ENCODE measurements around the gene TAF1C. TPM values are rescaled to one million over a fixed set of nuclear protein-coding genes. Genes with fewer than 3 reads are reported as not detected.
A peak's percentile ranks its signal among the peaks of the same experiment; 100 is the strongest.

The TAF1C gene
- total and polyA plus RNA-seq, 7 donors = 5.4 to 49.0 (median 20.7) TPM

- Histone ChIP-seq H3K9me3 (no peaks in the 10 kb centered on the region), H3K27ac (peak overlapping the region in 2 of 4 donors; percentile 17 to 21), H3K4me1 (peaks cover 0 to 23% (median 12%) of the 10 kb centered on the region in 4 donors), H3K4me3 (no peak overlapping the region), H3K27me3 (no peaks in the 10 kb centered on the region), H3K36me3 (peaks cover 0 to 56% (median 42%) of the 10 kb centered on the region in 4 donors)
- TF ChIP-seq POLR2AphosphoS5 (IDR thresholded peaks at IDR 0.05) (no peak), EP300 (IDR thresholded peaks at IDR 0.05) (no peak), POLR2A (IDR thresholded peaks at IDR 0.05) (no peak)
- TF ChIP-seq, protein P1, sequence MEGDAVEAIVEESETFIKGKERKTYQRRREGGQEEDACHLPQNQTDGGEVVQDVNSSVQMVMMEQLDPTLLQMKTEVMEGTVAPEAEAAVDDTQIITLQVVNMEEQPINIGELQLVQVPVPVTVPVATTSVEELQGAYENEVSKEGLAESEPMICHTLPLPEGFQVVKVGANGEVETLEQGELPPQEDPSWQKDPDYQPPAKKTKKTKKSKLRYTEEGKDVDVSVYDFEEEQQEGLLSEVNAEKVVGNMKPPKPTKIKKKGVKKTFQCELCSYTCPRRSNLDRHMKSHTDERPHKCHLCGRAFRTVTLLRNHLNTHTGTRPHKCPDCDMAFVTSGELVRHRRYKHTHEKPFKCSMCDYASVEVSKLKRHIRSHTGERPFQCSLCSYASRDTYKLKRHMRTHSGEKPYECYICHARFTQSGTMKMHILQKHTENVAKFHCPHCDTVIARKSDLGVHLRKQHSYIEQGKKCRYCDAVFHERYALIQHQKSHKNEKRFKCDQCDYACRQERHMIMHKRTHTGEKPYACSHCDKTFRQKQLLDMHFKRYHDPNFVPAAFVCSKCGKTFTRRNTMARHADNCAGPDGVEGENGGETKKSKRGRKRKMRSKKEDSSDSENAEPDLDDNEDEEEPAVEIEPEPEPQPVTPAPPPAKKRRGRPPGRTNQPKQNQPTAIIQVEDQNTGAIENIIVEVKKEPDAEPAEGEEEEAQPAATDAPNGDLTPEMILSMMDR (IDR thresholded peaks at IDR 0.05) = no peak
- intact Hi-C loops (cut with DNase I) = loop anchor here (10.0 kb wide), 3 partner anchors 301 to 431 kb away; partner anchors contain the start of gene COTL1
- no peak for DNase-seq
- 88 to 91% methylated on average over 11 of the region's 11 CpGs for WGBS, 2 donors
Measured at GRCh38 chr16:84183911-84184591, 2.8 kb downstream of the TAF1C start.

- Histone ChIP-seq H3K27me3 (no peaks in the 10 kb centered on the region), H3K9me3 (no peaks in the 10 kb centered on the region), H3K27ac (no peak overlapping the region), H3K4me1 (peaks cover 0 to 23% (median 13%) of the 10 kb centered on the region in 4 donors), H3K4me3 (no peak overlapping the region), H3K36me3 (peaks cover 4 to 61% (median 42%) of the 10 kb centered on the region in 4 donors)
- 94 to 95% methylated on average over 5 of the region's 5 CpGs for WGBS, 2 donors
- no peak for DNase-seq
- intact Hi-C loops (cut with DNase I) = loop anchor here (10.0 kb wide), 3 partner anchors 301 to 431 kb away; partner anchors contain the start of gene COTL1
- TF ChIP-seq POLR2AphosphoS5 (IDR thresholded peaks at IDR 0.05) (no peak), POLR2A (IDR thresholded peaks at IDR 0.05) (no peak), EP300 (IDR thresholded peaks at IDR 0.05) (no peak)
- TF ChIP-seq, protein P1 (IDR thresholded peaks at IDR 0.05) = no peak
Measured at GRCh38 chr16:84183572-84183875, 3.3 kb downstream of the TAF1C start.

DNA sequence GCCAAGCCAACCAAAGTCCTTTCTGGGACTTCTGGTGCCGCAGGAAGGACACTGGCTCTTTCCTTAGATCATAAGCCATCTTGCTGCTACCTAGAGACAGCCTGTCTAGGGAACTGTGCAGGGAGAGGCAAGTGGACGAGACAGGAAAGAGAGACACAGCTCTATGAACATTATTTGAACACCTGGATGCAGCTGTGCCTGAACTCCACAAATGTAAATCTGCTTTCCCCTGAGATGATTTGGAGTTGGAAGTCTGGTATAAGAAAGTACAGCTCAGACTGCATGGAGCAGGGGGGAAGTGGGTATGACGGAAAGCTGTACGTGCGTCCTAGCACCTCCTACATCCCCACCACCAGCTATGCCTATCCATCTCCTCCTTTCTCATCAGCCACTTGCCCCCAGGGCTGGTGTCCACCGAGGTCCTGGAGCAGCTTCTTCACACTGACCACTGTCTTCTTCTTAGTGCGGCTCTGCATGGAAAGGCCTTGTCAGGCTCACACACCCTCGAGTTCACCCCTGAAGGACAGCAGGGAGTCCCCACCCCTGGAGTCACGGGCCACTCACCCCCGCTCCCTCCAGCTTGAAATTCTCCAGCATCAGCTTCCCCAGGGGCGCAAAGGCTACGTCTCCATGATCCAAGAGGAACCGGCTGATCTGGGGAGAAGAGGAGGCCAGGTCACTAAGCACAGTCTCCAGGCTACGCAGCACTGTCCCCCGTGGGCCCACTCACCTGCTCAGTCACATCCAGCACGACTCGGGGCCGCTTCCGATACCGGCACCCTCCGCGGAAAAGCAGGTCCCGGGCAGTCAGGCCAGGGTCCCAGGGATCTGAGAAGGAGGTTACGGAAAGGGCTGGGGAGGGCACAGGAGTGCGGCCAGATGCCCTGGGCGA, 3.9 kb downstream of the TAF1C start:
- H3K4me3 ChIP-seq = no peak overlapping the region
- peaks cover 5 to 63% (median 42%) of the 10 kb centered on the region in 4 donors for H3K36me3 ChIP-seq
- no peaks in the 10 kb centered on the region for H3K27me3 ChIP-seq
- intact Hi-C loops (cut with DNase I) = loop anchor here (10.0 kb wide), 3 partner anchors 302 to 432 kb away; partner anchors contain the start of gene COTL1
- 95 to 97% methylated on average over 26 of the region's 26 CpGs for WGBS, 2 donors
- no peak for TF ChIP-seq POLR2A (IDR thresholded peaks at IDR 0.05)
- TF ChIP-seq POLR2AphosphoS5 (IDR thresholded peaks at IDR 0.05) = no peak
- TF ChIP-seq, protein P1 (IDR thresholded peaks at IDR 0.05) = no peak
- no peak for TF ChIP-seq EP300 (IDR thresholded peaks at IDR 0.05)
- H3K27ac ChIP-seq = no peak overlapping the region
- H3K4me1 ChIP-seq = peaks cover 0 to 25% (median 18%) of the 10 kb centered on the region in 4 donors
- H3K9me3 ChIP-seq = no peaks in the 10 kb centered on the region
- DNase-seq = no peak

- WGBS, 2 donors = 96 to 97% methylated on average over 18 of the region's 18 CpGs
- peaks cover 5 to 63% (median 42%) of the 10 kb centered on the region in 4 donors for H3K36me3 ChIP-seq
- H3K27me3 ChIP-seq = no peaks in the 10 kb centered on the region
- H3K4me3 ChIP-seq = no peak overlapping the region
- intact Hi-C loops (cut with DNase I) = loop anchor here (10.0 kb wide), 3 partner anchors 303 to 433 kb away; partner anchors contain the start of gene COTL1
- peaks cover 0 to 31% (median 27%) of the 10 kb centered on the region in 4 donors for H3K4me1 ChIP-seq
- TF ChIP-seq POLR2A (IDR thresholded peaks at IDR 0.05) (no peak), EP300 (IDR thresholded peaks at IDR 0.05) (no peak), POLR2AphosphoS5 (IDR thresholded peaks at IDR 0.05) (no peak)
- TF ChIP-seq, protein P1 (IDR thresholded peaks at IDR 0.05) = no peak
- no peak for DNase-seq
- H3K27ac ChIP-seq = no peak overlapping the region
- no peaks in the 10 kb centered on the region for H3K9me3 ChIP-seq
Measured at GRCh38 chr16:84182104-84182503, 4.8 kb downstream of the TAF1C start.

All from sigmoid colon (tissue), 7 donors.